A172 (cell line): Measurements from ENCODE around the gene TNIP1. TPM values are rescaled to one million over a fixed set of nuclear protein-coding genes. Genes with fewer than 3 reads are reported as not detected.

ENCODE experiments used
- DNase-seq: peaks from one replicate; pipeline ENCODE4 v3.0.0-alpha.2; 2015; ENCODE audit warnings: low spot score
- total RNA-seq: library from RNA; depleted of rRNA; stranded (reverse); fragments of >200 nt; shearing (Covaris generic); gene quantifications from 2 replicates; pipeline ENCODE4 v1.2.3, GENCODE V29; 2014

The TNIP1 gene
- total RNA-seq, 1 experiment from 2014 or later, result 125 TPM

DNA sequence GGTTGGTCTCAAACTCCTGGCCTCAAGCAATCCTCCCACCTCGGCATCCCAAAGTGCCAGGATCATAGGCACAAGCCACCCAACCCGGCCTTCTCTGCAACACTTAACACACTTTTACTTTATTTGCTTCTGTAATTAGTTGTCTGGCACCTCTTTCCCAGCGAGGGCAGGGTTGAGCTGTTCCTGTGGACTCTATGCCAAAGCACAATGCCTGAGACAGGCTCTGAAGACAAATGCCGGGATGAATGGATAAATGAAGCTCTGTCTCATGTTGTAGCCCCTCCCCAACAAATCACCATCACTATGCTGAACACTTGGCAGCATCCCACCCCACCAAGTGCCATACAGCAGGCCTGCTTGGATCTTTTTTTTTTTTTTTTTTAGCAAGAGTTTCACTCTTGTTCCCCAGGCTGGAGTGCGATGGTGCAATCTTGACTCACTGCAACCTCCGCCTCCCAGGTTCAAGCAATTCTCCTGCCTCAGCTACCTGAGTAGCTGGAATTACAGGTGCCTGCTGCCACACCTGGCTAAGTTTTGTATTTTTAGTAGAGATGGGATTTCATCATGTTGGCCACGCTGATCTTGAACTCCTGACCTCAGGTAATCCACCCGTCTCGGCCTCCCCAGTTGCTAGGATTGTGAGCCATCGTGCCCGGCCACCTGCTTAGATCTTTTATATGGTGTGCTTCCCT is 39.1 kb downstream of the TNIP1 start:
- no peak for DNase-seq

DNA sequence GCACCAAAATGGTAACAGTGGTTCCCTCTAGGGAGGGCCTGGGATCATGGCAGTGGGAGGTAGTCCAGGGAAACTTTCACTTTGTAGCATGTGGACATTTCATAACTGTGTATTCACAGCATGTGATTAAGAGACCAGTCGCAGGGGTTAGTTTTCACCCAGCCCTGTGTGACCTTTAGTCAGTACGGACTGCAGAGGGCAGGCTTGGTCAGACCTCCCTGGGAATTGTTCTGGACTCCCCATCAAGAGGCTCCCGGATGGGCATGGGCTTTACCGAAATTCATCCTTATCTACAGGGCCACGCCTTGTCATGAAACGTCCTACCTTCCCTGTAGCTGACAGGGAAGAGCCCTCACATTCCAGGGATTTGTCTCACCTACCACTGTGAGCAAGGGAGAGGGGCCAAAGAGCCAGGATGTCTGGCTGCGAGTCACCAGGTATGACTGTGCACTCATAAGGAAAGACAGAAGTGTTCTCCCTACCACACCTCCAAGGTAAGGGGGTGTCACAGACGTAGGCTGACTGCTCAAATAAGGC is 40.6 kb downstream of the TNIP1 start:
- peak; percentile 72 for DNase-seq

DNA sequence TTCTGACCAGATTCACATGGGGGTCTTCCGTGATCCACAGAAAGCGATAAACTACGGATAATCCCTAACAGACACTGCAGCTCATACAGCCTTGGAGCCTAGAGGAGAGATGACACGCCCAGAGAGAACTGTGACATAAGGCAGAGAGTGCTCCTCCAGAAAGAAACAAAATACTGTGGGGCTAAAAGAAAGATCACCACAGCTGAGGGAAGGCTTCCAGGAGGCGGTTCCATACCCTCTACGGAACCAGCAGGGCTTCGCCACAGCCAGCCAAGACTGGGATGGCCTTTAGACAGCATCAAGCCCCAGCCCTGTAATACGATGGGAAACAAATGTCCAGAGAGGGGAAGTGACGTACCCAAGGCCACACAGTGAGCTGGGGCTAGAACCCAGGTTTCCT is 41.2 kb downstream of the TNIP1 start:
- no peak for DNase-seq

DNA sequence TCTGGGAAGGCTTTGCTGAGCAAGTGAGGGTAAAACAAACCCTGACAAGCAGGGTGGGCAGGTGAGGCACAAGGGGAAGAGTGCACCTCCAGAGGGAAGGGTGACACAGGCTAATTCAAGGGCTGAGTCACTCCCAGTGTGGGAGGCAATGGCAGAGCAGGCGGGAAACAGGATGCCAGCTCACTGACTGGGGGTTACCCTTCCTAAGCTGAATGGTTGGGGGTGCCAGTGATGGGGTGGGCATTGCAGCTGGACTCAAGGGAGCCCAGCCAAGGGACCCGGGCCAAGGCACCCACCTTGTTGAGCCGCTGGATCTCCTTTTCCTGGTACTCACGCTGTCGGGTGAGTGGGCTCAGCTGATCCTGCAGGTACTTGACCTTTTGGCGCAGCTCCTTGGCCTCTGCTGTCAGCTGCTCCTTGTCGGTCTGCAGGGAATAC is 42.0 kb downstream of the TNIP1 start:
- peak; percentile 85 for DNase-seq

DNA sequence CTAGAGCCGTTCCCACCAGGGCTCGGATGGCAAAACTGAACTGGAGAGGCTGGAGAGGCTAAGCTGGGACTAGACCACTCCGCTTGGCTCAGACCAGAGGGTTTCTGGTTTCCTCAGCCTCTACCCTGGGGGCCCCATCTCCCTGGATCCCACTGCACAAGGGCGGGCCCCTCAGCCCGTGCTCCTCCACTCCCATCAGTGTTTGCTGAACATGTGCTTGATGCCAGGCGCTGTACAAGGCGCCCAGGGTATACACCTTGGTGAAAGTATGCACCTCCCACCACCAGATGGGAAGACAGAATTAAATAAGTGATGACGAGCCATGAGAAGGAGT is 42.5 kb downstream of the TNIP1 start:
- no peak for DNase-seq

DNA sequence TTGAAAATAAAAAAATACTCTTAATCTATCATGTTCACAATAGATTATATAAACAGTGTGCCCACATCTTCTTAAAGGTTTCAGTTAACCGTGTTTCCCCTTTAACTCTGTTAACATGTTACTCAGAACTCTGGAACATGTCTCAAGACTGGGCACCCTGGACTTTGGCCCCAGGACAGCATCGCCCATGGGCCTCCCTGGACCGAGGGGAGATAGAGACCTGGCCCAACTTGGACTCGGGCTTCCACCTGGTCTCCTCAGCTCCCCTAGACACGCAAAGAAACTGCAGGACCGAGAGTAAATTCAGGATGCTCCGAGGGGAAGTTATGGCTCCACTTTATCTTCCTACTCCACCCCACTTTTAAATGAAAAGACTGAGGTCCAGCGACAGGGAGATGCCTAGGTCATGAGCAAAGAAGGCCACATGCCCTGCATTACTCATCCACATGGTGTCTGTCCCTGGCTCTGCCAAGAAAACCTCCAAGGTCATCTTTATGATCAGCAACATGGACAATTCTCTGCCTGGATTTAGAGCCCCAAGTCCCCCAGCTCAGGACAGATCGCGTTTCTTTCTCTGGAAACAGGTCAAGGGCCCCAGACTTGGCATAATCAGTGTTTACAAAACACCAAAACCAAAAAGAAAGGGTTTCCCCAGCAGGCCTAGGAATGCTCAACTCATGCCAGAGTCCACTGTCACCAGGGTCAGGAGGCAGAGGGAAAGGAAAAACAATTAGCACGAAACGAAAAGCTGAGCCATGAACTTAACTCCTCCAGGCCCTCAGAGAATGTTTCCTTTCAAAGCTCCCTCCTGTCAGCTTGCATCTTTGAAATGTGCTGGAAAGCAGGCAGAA is 43.0 kb downstream of the TNIP1 start:
- peak; percentile 63 for DNase-seq

DNA sequence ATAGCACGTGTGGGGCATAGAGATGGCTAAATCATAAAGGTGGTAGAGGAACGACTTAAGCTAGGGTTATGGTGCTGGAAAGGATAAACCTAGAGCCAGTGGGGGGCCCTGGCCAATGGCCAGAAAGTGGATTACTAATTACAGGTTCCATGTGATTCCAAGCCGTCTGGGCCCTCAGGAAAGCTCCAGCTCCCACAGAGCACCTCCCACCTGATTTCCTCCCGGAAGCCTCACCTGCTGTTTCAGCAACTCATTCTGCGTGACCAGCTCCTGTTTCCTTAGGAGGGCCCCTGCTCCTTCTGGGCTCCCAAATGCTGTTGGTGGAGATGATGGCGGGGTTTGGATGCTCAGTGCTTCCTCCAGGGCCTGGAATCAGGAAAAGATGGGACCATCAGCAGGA is 44.3 kb downstream of the TNIP1 start:
- no peak for DNase-seq

DNA sequence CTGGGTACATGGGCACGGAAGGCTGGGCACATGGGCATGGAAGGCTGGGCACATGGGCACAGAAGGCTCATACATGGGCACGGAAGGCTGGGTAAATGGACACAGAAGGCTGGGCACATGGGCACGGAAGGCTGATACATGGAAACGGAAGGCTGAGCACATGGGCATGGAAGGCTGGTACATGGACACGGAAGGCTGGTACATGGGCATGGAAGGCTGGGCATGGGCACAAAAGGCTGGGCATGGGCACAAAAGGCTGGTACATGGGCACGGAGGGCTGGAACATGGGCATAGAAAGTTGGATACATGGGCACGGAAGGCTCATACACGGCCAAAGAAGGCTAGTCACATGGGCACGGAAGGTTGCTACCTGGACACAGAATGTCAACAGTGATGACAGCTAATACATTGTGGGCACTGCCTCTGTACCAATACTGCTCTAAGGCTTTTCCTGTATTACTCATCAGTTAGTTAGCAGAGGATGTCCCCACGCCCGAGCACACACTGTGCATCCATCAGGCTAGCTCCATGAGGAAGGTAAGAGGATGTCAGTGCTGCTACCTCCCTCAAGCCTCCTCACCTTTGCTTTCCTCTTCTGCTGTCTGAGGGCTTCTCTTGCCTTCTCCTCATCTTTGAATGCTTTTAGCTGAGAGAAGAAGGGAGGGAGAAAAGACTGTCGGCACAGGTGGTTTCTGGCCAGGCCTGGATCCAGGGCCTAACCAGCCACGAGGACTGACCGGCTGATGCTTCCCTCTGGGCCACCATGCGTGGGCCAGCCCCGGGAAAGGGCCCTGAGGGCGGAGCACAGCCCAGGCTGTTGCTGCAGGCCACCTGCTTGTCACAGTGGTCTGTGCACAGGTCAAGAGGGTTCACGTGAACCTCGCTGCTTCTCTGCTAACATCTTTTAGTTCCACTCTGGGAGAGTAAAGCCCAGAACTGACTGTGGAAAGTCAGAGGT is 46.1 kb downstream of the TNIP1 start:
- no peak for DNase-seq

DNA sequence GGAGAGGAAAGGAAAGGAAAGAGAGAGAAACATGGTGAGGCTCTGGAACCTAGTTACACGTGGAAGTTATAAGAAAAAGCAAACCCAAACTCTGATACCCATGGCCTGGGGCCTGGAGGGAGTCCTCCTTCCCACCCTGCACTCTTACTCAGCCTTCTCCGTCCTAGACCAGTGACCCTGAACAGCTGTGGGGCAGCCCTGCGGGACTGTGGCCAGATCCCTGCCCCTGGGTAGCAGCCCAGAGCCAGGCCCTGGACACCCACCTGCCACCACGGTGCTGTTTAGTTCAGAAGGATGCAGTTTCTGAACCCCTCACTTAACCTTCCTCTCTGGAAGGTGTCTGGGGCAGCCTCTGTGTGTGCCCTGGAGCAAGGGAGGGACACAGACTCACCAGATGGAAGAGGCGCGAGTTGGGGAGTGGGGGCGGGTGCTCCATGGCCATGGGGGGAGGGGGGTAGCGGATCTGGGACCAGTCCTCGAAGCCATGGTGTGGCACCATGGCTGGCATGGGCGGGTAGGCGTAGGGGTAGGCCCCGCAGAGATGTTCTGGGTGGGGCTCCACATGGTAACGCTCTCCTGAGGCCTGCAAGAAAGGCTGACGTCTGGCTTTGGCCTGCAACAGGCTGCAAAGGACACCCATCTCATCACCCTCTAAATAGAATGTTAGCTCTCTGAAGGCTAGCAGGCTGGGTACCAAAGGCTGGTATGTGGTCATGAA is 47.5 kb downstream of the TNIP1 start:
- no peak for DNase-seq

DNA sequence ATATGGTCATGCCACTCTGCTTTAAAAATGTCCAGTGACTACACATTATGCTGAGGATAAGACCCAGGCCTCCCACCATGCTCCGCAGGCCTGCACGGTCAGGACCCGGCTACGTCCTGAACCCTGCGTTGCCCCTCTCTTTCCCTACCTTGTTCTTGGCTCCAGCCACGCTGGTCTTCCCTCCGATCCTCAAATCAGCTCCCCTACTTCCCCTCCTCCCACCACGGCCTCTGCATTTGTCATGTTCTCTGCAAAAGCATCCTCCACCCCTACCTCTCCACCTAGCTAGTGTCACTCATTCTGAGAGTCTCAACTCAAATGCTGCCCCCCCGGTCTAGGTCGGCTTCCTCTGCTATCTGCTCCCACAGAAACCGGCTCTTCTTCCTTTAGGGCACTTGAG is 49.3 kb downstream of the TNIP1 start:
- no peak for DNase-seq

DNA sequence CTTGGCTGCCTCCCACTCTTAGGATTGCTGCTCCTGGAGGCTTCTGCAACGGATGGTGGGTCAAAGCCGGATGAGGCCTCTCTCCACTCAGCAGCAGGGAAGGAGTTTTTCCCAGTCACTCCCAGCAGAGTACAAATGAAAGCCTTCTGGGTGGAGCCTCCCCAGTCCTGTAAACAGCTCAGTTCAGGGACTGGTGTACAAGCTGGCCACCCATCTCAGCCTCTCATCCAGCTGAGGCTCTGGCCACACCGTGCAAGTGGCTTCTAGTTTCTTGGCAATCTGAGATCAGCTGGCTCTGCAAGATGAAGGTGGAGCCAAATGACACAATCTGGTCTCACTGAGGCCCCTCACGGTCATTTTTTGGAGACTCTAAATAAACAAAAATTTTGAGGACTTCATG is 50.5 kb downstream of the TNIP1 start:
- no peak for DNase-seq

DNA sequence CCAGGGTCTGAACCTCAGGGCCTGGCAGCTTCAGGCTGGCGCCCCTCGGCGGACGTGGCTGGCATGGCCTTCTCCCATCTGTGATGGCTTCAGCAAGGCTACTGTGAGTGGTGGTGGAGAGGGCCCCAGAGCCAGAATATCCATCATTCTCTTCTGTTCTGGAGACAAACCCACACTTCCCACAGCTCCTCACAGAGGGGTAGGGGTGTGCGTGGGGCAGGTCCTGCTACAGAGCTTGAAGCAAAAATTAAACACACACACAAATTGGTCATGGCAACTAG is 50.8 kb downstream of the TNIP1 start:
- no peak for DNase-seq

DNA sequence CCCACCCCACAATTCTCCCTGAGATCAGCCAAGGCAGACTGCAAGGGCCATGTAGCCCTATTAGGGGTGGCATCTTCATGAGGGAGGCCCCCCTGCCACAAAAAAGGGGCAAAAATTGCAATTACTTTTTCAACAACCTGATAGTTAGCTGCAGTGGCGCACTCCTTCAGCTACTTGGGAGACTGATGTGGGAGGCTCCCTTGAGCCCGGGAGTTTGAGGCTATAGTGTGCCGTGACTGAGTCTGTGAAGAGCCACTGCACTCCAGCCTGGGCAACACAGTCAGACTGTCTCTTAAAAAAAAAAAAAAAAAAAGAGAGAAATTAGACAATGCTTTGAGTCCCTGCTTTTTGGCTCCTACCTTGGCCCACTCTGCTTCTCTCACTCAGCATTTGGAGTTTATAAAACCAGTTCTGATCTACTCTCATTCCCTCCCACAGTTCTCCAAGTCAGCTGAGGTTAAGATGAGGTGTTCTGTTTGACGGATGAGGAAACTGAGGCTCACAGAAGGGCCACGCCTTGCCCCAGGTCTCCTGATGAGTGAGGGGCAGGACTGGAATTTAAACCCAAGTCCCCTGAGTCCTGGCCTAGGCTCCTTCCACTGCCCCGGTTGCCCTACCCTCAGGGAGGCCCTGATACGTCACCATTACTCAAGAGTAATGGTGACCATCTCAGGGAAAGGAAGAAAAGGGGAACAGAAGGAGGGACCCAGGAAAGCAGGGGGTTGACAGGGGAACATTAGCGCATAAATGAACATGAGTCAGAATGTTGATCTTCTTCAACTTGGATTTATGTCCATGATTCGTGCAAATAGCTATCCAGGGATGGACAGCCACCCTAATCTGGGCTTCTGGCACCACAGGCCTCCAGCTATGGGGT is 51.4 kb downstream of the TNIP1 start:
- DNase-seq, result no peak

DNA sequence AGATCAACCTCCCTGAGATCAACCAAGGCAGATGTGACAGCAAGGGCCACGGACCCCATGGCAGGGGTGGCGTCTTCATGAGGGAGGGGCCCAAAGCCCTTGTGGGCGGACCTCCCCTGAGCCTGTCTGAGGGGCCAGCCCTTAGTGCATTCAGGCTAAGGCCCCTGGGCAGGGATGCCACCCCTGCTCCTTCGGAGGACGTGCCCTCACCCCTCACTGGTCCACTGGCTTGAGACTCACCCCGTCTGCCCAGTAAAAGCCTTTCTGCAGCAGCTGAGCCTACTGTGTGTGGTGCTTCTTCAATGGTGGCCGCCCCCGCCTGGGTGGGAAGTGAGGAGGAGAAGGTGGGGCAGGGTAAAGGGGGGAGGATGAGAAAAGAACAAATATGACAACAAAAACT is 52.1 kb downstream of the TNIP1 start:
- no peak for DNase-seq

DNA sequence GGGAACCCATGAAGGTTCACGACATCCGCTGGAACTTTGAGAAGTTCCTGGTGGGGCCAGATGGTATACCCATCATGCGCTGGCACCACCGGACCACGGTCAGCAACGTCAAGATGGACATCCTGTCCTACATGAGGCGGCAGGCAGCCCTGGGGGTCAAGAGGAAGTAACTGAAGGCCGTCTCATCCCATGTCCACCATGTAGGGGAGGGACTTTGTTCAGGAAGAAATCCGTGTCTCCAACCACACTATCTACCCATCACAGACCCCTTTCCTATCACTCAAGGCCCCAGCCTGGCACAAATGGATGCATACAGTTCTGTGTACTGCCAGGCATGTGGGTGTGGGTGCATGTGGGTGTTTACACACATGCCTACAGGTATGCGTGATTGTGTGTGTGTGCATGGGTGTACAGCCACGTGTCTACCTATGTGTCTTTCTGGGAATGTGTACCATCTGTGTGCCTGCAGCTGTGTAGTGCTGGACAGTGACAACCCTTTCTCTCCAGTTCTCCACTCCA is 52.8 kb downstream of the TNIP1 start:
- no peak for DNase-seq

DNA sequence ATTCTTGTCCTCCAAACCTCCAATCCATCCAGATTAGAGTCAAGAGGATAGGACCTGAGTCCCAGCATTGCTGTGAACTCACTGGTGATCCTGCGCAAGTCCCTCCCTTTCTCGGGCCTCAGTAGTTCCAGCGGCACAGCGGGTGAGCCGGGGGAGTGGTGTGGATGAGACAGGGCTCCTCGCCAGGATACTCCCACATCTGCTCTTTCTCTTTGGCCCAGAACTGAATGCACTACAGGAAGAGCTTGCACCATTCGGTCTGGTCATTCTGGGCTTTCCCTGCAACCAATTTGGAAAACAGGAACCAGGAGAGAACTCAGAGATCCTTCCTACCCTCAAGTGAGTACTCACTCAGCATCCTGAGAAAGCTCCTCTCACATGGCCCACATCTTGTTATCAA is 54.2 kb downstream of the TNIP1 start:
- no peak for DNase-seq

DNA sequence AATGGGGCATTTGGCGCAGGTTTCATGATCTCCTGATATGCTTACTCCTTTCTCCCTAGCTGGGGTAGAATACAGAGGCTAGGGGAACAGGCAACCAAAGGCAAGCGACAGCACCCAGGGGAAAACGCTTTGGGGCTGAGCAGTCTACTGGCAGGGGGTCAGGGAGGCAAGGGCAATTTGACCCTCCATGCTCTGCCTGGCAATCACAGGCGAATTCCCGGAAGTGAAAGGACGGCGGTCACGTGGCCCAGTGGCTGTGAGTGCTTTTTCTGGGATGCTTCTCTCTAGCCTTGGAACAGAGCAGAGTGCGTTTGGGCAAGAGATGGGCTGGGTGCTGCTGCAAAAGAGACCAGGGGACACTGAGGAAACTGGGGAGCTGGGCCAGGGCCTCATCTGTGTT is 54.7 kb downstream of the TNIP1 start:
- DNase-seq, result no peak

DNA sequence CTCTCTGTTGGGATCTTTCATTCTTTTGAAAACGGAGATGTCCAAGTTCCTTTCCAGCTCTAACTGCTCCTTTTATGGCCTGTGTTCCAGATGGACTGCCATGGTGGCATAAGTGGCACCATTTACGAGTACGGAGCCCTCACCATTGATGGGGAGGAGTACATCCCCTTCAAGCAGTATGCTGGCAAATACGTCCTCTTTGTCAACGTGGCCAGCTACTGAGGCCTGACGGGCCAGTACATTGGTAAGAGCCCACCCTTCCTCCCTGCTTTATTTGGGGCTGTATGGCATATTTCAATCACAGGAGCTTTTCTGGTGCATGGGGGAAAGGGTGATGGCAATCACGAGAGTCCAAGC is 55.6 kb downstream of the TNIP1 start:
- no peak for DNase-seq

DNA sequence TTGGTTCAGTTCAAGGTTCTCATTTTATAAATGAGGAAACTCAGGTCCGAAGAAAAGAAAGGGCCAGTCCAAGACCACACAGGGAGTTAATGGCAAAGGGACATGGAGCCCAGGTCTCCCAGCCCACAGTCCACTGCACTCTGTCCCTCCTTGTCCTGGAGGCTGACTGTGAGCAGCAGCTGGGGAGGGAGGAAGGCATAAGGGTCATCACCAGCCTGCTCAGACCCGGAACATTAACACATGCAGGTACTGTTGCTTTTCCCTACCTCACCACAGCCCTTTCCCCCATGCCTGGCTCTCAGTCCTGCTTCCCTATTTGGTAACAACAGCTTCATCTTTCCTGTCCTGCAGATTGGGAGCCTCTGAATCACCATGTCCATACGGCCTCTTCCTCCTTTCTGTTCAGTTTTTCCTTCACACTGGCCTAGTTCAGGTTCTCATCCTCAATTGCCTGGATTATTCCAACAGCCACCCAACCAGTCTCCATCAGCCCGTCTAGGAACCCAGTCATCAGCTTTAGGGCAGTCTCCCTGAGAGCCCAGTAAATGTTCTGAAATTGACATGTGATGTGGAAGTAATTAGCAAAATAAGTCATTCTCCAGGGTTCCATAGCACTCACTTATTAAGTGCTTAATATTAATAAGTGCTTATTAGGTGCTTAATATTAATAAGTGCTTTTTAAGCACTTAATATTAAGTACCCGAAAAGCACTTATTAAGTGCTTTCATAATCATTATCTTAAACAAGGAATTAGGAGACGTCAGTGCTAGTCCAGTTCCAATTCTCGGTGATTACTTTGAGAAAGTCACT is 56.2 kb downstream of the TNIP1 start:
- no peak for DNase-seq

DNA sequence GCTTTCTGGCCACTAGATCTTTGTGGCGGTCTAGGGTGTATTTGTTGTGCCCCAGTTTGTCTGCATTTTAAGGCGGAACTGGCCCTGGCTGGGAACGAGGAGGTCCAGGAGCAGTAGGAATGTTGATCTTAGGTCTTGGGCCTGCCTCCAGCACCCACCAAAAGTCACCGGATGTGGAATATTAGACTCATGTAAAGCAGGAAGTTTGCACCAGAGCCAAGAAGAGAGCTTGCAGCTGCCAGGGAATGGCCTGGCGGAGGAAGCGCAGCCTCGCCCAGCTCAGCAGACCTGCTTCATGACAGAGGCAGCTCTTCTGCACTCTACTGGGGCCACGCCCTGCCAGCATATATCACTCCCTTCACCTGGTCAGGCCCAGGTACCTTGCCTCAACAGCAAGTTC is 57.2 kb downstream of the TNIP1 start:
- peak; percentile 54 for DNase-seq
